IMR-90 (cell line): ENCODE measurements around the gene ZBTB11. TPM values are rescaled to one million over a fixed set of nuclear protein-coding genes. Genes with fewer than 3 reads are reported as not detected.

Experiments
- ATAC-seq: fragments of 200-7000 bp; cut with Tn5 transposase; 2 replicates; pipeline ENCODE4 v1.9.1; 2020; ENCODE audit warnings: low read depth, mild to moderate bottlenecking, moderate library complexity
- BruUV-seq: library from RNA; stranded (reverse); fragments of 400-500 nt; replicated peaks from 2 replicates; lab custom pipeline; 2021; lab: Mats Ljungman, UMichigan
- CTCF ChIA-PET: fragments of 300-600 bp; formaldehyde crosslinking; extraction: SDS; loops from one replicate; lab custom pipeline; 2021; ENCODE audit warnings: antibody characterized with exemption; lab: Yijun Ruan, JAX
- POLR2A ChIA-PET: fragments of 300-600 bp; sonication (Branson Sonifier 250); formaldehyde crosslinking; loops from one replicate; lab custom pipeline; 2022; ENCODE audit warnings: antibody characterized with exemption; ENCODE audit not compliant: unreplicated experiment; lab: Charles Lee
- DNase-seq: peaks from one replicate; pipeline ENCODE4 v3.0.0; 2013
- H2AFZ ChIP-seq: replicated peaks from 2 replicates; pipeline ENCODE3; 2013; ENCODE audit warnings: low read length, mild to moderate bottlenecking; ENCODE audit not compliant: poor library complexity
- H2AK5ac ChIP-seq: 2 replicates; pipeline ENCODE4 v1.6.1; 2013; ENCODE audit warnings: low read depth, low read length, inconsistent platforms
- H2AK9ac ChIP-seq: replicated peaks from 2 replicates; pipeline ENCODE3; 2013; ENCODE audit warnings: mild to moderate bottlenecking, low read depth, low read length, moderate library complexity; ENCODE audit not compliant: poor library complexity
- H2BK120ac ChIP-seq: 2 replicates; pipeline ENCODE4 v1.6.1; 2013; ENCODE audit warnings: low read depth, low read length, inconsistent platforms
- H2BK15ac ChIP-seq: 3 replicates; pipeline ENCODE4 v1.6.1; 2013; ENCODE audit warnings: low read depth, low read length, inconsistent platforms
- H2BK20ac ChIP-seq: 2 replicates; pipeline ENCODE4 v1.6.1; 2013; ENCODE audit warnings: low read depth, mild to moderate bottlenecking, inconsistent platforms, low read length, moderate library complexity
- H2BK5ac ChIP-seq: 2 replicates; pipeline ENCODE4 v1.6.1; 2013; ENCODE audit warnings: mild to moderate bottlenecking, low read depth, low read length, inconsistent platforms; ENCODE audit not compliant: poor library complexity, severe bottlenecking
- H3K14ac ChIP-seq: replicated peaks from 2 replicates; pipeline ENCODE4 v1.6.1; 2013; ENCODE audit warnings: low read depth, low read length, inconsistent platforms
- H3K18ac ChIP-seq: 2 replicates; pipeline ENCODE4 v1.6.1; 2013; ENCODE audit warnings: low read depth, low read length, control low read depth
- H3K23ac ChIP-seq: 2 replicates; pipeline ENCODE4 v1.6.1; 2013; ENCODE audit warnings: low read depth, low read length, inconsistent platforms
- H3K27ac ChIP-seq: 2 replicates; pipeline ENCODE4 v1.5.1; 2013; ENCODE audit warnings: mild to moderate bottlenecking, control low read depth, low read length; ENCODE audit not compliant: insufficient read depth
- H3K27me3 ChIP-seq: 2 replicates; pipeline ENCODE4 v1.6.1; 2013; ENCODE audit warnings: low read length; ENCODE audit not compliant: control insufficient read depth, insufficient read depth
- H3K36me3 ChIP-seq: 2 replicates; pipeline ENCODE4 v1.6.1; 2013; ENCODE audit warnings: low read length, mixed read lengths; ENCODE audit not compliant: control insufficient read depth, insufficient read depth
- H3K4ac ChIP-seq: 2 replicates; pipeline ENCODE4 v1.6.1; 2013; ENCODE audit warnings: low read depth, low read length, inconsistent platforms
- H3K4me1 ChIP-seq: 2 replicates; pipeline ENCODE4 v1.6.1; 2013; ENCODE audit warnings: low read length, mixed read lengths; ENCODE audit not compliant: control insufficient read depth, insufficient read depth
- H3K4me2 ChIP-seq: 2 replicates; pipeline ENCODE4 v1.6.1; 2013; ENCODE audit warnings: low read depth, mild to moderate bottlenecking, control low read depth, low read length, moderate library complexity
- H3K4me3 ChIP-seq: 2 replicates; pipeline ENCODE4 v1.5.1; 2013; ENCODE audit warnings: low read depth, mild to moderate bottlenecking, control low read depth, low read length, moderate library complexity; ENCODE audit not compliant: insufficient read depth
- H3K56ac ChIP-seq: 2 replicates; pipeline ENCODE4 v1.6.1; 2013; ENCODE audit warnings: low read length, inconsistent platforms; ENCODE audit not compliant: insufficient read depth; ENCODE audit errors: extremely low read depth
- H3K79me1 ChIP-seq, 2 experiments: 2 replicates each; pipeline ENCODE4 v1.6.1; 2013; ENCODE audit warnings: low read length in 2 of 2, inconsistent platforms in 1 of 2, low read depth in 1 of 2
- H3K9ac ChIP-seq: 2 replicates; pipeline ENCODE4 v1.6.1; 2013; ENCODE audit warnings: low read depth, low read length, control low read depth
- H3K9me1 ChIP-seq: 2 replicates; pipeline ENCODE4 v1.6.1; 2013; ENCODE audit warnings: low read length, inconsistent platforms; ENCODE audit not compliant: insufficient read depth
- H3K9me3 ChIP-seq: 2 replicates; pipeline ENCODE4 v1.6.1; 2013; ENCODE audit warnings: low read length; ENCODE audit not compliant: control insufficient read depth, insufficient read depth
- H4K20me1 ChIP-seq: 2 replicates; pipeline ENCODE4 v1.6.1; 2013; ENCODE audit warnings: low read length, inconsistent platforms; ENCODE audit not compliant: insufficient read depth
- H4K5ac ChIP-seq: 2 replicates; pipeline ENCODE4 v1.6.1; 2013; ENCODE audit warnings: mild to moderate bottlenecking, low read depth, low read length, control low read depth
- H4K8ac ChIP-seq, 2 experiments: 2 replicates each; pipeline ENCODE4 v1.6.1; 2013; ENCODE audit warnings: low read depth in 2 of 2, low read length in 2 of 2, control low read depth in 1 of 2, inconsistent platforms in 1 of 2
- H4K91ac ChIP-seq: 2 replicates; pipeline ENCODE4 v1.6.1; 2013; ENCODE audit warnings: low read depth, low read length, inconsistent platforms; ENCODE audit not compliant: insufficient read depth
- BHLHE40 ChIP-seq: fragments of 150-350 bp; IDR thresholded peaks from 2 replicates; pipeline ENCODE4 v1.6.1; 2016; ENCODE audit warnings: mild to moderate bottlenecking, low read depth, low read length
- CEBPB ChIP-seq: IDR thresholded peaks from 2 replicates; pipeline ENCODE4 v1.6.1; 2012; ENCODE audit warnings: low read depth, low read length, improper control_type of control experiment
- CHD1 ChIP-seq: IDR thresholded peaks from 2 replicates; pipeline ENCODE4 v1.6.1; 2012; ENCODE audit warnings: low read depth, low read length, improper control_type of control experiment
- FOS ChIP-seq: fragments of 150-350 bp; IDR thresholded peaks from 2 replicates; pipeline ENCODE4 v1.6.1; 2016; ENCODE audit warnings: low read depth, low read length
- MAZ ChIP-seq: IDR thresholded peaks from 2 replicates; pipeline ENCODE4 v1.6.1; 2012; ENCODE audit warnings: low read depth, mild to moderate bottlenecking, low read length, improper control_type of control experiment, moderate library complexity, borderline replicate concordance
- MXI1 ChIP-seq: IDR thresholded peaks from 2 replicates; pipeline ENCODE4 v1.6.1; 2012; ENCODE audit warnings: low read depth, mild to moderate bottlenecking, low read length, moderate library complexity, borderline replicate concordance
- POLR2A ChIP-seq: IDR thresholded peaks from 2 replicates; pipeline ENCODE4 v1.6.1; 2012; ENCODE audit warnings: mild to moderate bottlenecking, low read depth, low read length
- RCOR1 ChIP-seq: IDR thresholded peaks from 2 replicates; pipeline ENCODE4 v1.6.1; 2012; ENCODE audit warnings: mild to moderate bottlenecking, low read length, improper control_type of control experiment; ENCODE audit not compliant: insufficient replicate concordance
- RFX5 ChIP-seq: IDR thresholded peaks from 2 replicates; pipeline ENCODE4 v1.8.0; 2012; ENCODE audit warnings: low read depth, mild to moderate bottlenecking, low read length, moderate library complexity
- SMC3 ChIP-seq: fragments of 150-350 bp; IDR thresholded peaks from 2 replicates; pipeline ENCODE4 v1.6.1; 2016; ENCODE audit warnings: low read depth, mild to moderate bottlenecking, antibody characterized with exemption, low read length, moderate library complexity
- WGBS, 2 experiments: methylation state at CpG; one replicate each; pipeline versions ENCODE4 v1.1.5 to v1.1.7; 2013; ENCODE audit warnings: missing lambda C conversion rate in 2 of 2; ENCODE audit not compliant: insufficient read length in 1 of 2; ENCODE audit errors: extremely low coverage in 2 of 2; 5-methylcytosine and 5-hydroxymethylcytosine counted together
- dilution Hi-C: fragments of 300-500 bp; cut with HindIII; formaldehyde crosslinking; loops from one replicate; pipeline ENCODE4 v1.14.3; 2018; ENCODE audit warnings: low sequenced_read_pairs; ENCODE audit not compliant: unreplicated experiment
- in situ Hi-C: fragments of 300-500 bp; cut with MboI; formaldehyde crosslinking; loops from 3 replicates; pipeline ENCODE4 v1.14.3; 2019; ENCODE audit warnings: low sequenced_read_pairs, inconsistent platforms, mixed read lengths
- intact Hi-C: fragments of 100-400 bp; cut with micrococcal nuclease; formaldehyde crosslinking; loops from 2 replicates; pipeline ENCODE4 v1.10.0; 2022
- polyA plus RNA-seq, 3 experiments: library from polyadenylated mRNA; depleted of rRNA; stranded (reverse); fragments of >200 nt; gene quantifications; 2 replicates each; pipeline ENCODE4 v1.2.3, GENCODE V29; 2012; ENCODE audit warnings: low replicate concordance in 1 of 3
- total RNA-seq: library from RNA; depleted of rRNA; stranded (reverse); fragments of >200 nt; gene quantifications from 2 replicates; pipeline ENCODE4 v1.2.3, GENCODE V29; 2012
- TF ChIP-seq, protein P1 (sequence below): fragments of 150-350 bp; IDR thresholded peaks from 2 replicates; pipeline ENCODE4 v1.6.1; 2016; ENCODE audit warnings: low read depth, mild to moderate bottlenecking, low read length, moderate library complexity, borderline replicate concordance
- TF ChIP-seq, protein P2 (sequence below): fragments of 150-350 bp; IDR thresholded peaks from 2 replicates; pipeline ENCODE4 v1.6.1; 2017; ENCODE audit warnings: mild to moderate bottlenecking, antibody characterized with exemption, low read length, low read depth
- TF ChIP-seq, protein P3 (sequence below): conservative IDR thresholded peaks from 2 replicates; pipeline ENCODE4 v1.5.1; 2012; ENCODE audit warnings: mild to moderate bottlenecking, low read depth, low read length, improper control_type of control experiment

The ZBTB11 gene
- total and polyA plus RNA-seq, 2 of the 4 experiments (the other 2 are of a cell fraction), result 6.0 to 17.2 TPM

DNA sequence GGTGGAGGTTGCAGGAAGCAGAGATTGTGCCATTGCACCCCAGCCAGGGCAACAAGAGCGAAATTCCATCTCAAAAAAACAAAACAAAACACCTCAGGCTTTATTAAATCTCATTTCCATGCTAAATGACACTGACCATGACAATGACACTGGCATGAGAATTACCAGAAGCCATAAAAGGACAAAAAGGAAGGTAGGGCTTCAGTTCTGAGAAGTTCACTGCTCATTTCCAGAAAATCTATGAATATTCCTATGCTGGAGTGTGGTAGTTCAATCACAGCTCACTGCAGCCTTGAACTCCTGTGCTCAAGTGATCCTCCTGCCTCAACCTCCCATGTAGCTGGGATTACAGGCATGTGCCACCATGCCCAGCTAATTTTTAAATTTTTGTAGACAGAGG, 58.2 kb downstream of the ZBTB11 start:
- no peak overlapping the region for H2BK15ac ChIP-seq
- H2BK20ac ChIP-seq, result no peak overlapping the region
- no peak overlapping the region for H2AFZ ChIP-seq
- H3K27me3 ChIP-seq, result no peaks in the 10 kb centered on the region
- no peak overlapping the region for H3K14ac ChIP-seq
- intact Hi-C loops, result no loop called here
- no peak overlapping the region for H3K18ac ChIP-seq
- no peak overlapping the region for H4K8ac ChIP-seq
- no CpG with 5 or more reads among the region's 1 CpG for WGBS, 2 experiments
- no peaks in the 10 kb centered on the region for H4K20me1 ChIP-seq
- TF ChIP-seq, protein P1, sequence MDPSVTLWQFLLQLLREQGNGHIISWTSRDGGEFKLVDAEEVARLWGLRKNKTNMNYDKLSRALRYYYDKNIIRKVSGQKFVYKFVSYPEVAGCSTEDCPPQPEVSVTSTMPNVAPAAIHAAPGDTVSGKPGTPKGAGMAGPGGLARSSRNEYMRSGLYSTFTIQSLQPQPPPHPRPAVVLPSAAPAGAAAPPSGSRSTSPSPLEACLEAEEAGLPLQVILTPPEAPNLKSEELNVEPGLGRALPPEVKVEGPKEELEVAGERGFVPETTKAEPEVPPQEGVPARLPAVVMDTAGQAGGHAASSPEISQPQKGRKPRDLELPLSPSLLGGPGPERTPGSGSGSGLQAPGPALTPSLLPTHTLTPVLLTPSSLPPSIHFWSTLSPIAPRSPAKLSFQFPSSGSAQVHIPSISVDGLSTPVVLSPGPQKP, result no peak
- TF ChIP-seq RFX5 (no peak), BHLHE40 (no peak), MAZ (no peak), CHD1 (no peak), SMC3 (no peak), CEBPB (no peak), MXI1 (no peak), POLR2A (no peak), FOS (no peak), RCOR1 (no peak)
- TF ChIP-seq, protein P2, sequence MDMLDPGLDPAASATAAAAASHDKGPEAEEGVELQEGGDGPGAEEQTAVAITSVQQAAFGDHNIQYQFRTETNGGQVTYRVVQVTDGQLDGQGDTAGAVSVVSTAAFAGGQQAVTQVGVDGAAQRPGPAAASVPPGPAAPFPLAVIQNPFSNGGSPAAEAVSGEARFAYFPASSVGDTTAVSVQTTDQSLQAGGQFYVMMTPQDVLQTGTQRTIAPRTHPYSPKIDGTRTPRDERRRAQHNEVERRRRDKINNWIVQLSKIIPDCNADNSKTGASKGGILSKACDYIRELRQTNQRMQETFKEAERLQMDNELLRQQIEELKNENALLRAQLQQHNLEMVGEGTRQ, result no peak
- TF ChIP-seq, protein P3, sequence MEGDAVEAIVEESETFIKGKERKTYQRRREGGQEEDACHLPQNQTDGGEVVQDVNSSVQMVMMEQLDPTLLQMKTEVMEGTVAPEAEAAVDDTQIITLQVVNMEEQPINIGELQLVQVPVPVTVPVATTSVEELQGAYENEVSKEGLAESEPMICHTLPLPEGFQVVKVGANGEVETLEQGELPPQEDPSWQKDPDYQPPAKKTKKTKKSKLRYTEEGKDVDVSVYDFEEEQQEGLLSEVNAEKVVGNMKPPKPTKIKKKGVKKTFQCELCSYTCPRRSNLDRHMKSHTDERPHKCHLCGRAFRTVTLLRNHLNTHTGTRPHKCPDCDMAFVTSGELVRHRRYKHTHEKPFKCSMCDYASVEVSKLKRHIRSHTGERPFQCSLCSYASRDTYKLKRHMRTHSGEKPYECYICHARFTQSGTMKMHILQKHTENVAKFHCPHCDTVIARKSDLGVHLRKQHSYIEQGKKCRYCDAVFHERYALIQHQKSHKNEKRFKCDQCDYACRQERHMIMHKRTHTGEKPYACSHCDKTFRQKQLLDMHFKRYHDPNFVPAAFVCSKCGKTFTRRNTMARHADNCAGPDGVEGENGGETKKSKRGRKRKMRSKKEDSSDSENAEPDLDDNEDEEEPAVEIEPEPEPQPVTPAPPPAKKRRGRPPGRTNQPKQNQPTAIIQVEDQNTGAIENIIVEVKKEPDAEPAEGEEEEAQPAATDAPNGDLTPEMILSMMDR, result no peak
- H3K4me2 ChIP-seq, result no peak overlapping the region
- H3K23ac ChIP-seq, result no peak overlapping the region
- no peaks in the 10 kb centered on the region for H3K9me3 ChIP-seq
- no peaks in the 10 kb centered on the region for H3K4me1 ChIP-seq
- no peak for DNase-seq
- CTCF ChIA-PET, result interaction anchor here (1.2 kb wide), 1 partner anchor 45 kb away, joined by 3 read pairs; the partner anchor contains the start of gene PCNP
- H3K79me1 ChIP-seq, result no peaks in the 10 kb centered on the region
- no peak overlapping the region for H2AK5ac ChIP-seq
- H3K36me3 ChIP-seq, result no peaks in the 10 kb centered on the region
- no peak overlapping the region for H4K5ac ChIP-seq
- no peak overlapping the region for H3K4me3 ChIP-seq
- dilution Hi-C loops, result no loop called here
- H3K4ac ChIP-seq, result no peak overlapping the region
- in situ Hi-C loops, result no loop called here
- H2BK5ac ChIP-seq, result no peak overlapping the region
- H3K56ac ChIP-seq, result no peak overlapping the region
- no peak overlapping the region for H2BK120ac ChIP-seq
- no TSS peak for BruUV-seq
- H4K91ac ChIP-seq, result no peak overlapping the region
- ATAC-seq, result no peak
- H2AK9ac ChIP-seq, result no peak overlapping the region
- H3K9me1 ChIP-seq, result no peaks in the 10 kb centered on the region
- no peak overlapping the region for H3K9ac ChIP-seq
- no peak overlapping the region for H3K27ac ChIP-seq
- POLR2A ChIA-PET, result no interaction called here
